ENCODE data around the gene MED13.

MED13 gene

GRCh38 chr17:62064791-62065563 is at the start of gene MED13:
TSS of gene MED13 (minus strand) at chr17:62065278. CDS start at chr17:62065205, 73 bp downstream.
- DNase-seq (ENCODE audit: insufficient read length, low spot score) (peak; percentile 59), FAIRE-seq (no peak)
- TF ChIP-seq POLR2A (IDR thresholded peaks at IDR 0.05; ENCODE audit: low read depth, low read length): 0 out of 2 replicates have a peak, but pooled peaks have one; percentile 22

- DNase-seq (ENCODE audit: insufficient read length, low spot score): no peak
- TF ChIP-seq POLR2A (IDR thresholded peaks at IDR 0.05; ENCODE audit: low read depth, low read length): no peak
These were observed 47.2 kb upstream of the MED13 start for GRCh38 chr17:62112229-62112628.

GRCh38 chr17:62111562-62112171 is 46.6 kb upstream of the MED13 start:
- DNase-seq (ENCODE audit: insufficient read length, low spot score): no peak

More at GRCh38 chr17:62112229-62112628, 47.2 kb upstream of the MED13 start:
- no peak for FAIRE-seq

GRCh38 chr17:62110923-62111484 is 45.9 kb upstream of the MED13 start:
- FAIRE-seq (no peak), DNase-seq (ENCODE audit: insufficient read length, low spot score) (no peak)
- no peak for TF ChIP-seq POLR2A (IDR thresholded peaks at IDR 0.05; ENCODE audit: low read depth, low read length)

More at GRCh38 chr17:62111562-62112171, 46.6 kb upstream of the MED13 start:
- no peak for FAIRE-seq
- TF ChIP-seq POLR2A (IDR thresholded peaks at IDR 0.05; ENCODE audit: low read depth, low read length): no peak

GRCh38 chr17:62109924-62110323 is 44.8 kb upstream of the MED13 start:
- no peak for TF ChIP-seq POLR2A (IDR thresholded peaks at IDR 0.05; ENCODE audit: low read depth, low read length)
- DNase-seq (ENCODE audit: insufficient read length, low spot score) (no peak), FAIRE-seq (no peak)

- FAIRE-seq (peak; percentile 80), DNase-seq (ENCODE audit: insufficient read length, low spot score) (peak; percentile 85)
- no peak for TF ChIP-seq POLR2A (IDR thresholded peaks at IDR 0.05; ENCODE audit: low read depth, low read length)
These were observed 44.4 kb upstream of the MED13 start for GRCh38 chr17:62109378-62109902.

GRCh38 chr17:62105861-62106260 is 40.8 kb upstream of the MED13 start:
- no peak for TF ChIP-seq POLR2A (IDR thresholded peaks at IDR 0.05; ENCODE audit: low read depth, low read length)
- FAIRE-seq (no peak), DNase-seq (ENCODE audit: insufficient read length, low spot score) (no peak)

- DNase-seq (ENCODE audit: insufficient read length, low spot score) (no peak), FAIRE-seq (no peak)
- no peak for TF ChIP-seq POLR2A (IDR thresholded peaks at IDR 0.05; ENCODE audit: low read depth, low read length)
These were observed 40.3 kb upstream of the MED13 start for GRCh38 chr17:62105357-62105756.

GRCh38 chr17:62101515-62101914 is 36.4 kb upstream of the MED13 start:
- TF ChIP-seq POLR2A (IDR thresholded peaks at IDR 0.05; ENCODE audit: low read depth, low read length): no peak
- DNase-seq (ENCODE audit: insufficient read length, low spot score): no peak
- FAIRE-seq: no peak

- DNase-seq (ENCODE audit: insufficient read length, low spot score) (no peak), FAIRE-seq (no peak)
- no peak for TF ChIP-seq POLR2A (IDR thresholded peaks at IDR 0.05; ENCODE audit: low read depth, low read length)
These were observed 36.0 kb upstream of the MED13 start for GRCh38 chr17:62101090-62101489.

GRCh38 chr17:62100055-62100454 is 35.0 kb upstream of the MED13 start:
- DNase-seq (ENCODE audit: insufficient read length, low spot score) (no peak), FAIRE-seq (no peak)
- TF ChIP-seq POLR2A (IDR thresholded peaks at IDR 0.05; ENCODE audit: low read depth, low read length): no peak

GRCh38 chr17:62099532-62099931 is 34.5 kb upstream of the MED13 start:
- no peak for TF ChIP-seq POLR2A (IDR thresholded peaks at IDR 0.05; ENCODE audit: low read depth, low read length)
- no peak for FAIRE-seq
- DNase-seq (ENCODE audit: insufficient read length, low spot score): no peak

GRCh38 chr17:62098623-62099231 is 33.6 kb upstream of the MED13 start:
- DNase-seq (ENCODE audit: insufficient read length, low spot score) (no peak), FAIRE-seq (no peak)
- no peak for TF ChIP-seq POLR2A (IDR thresholded peaks at IDR 0.05; ENCODE audit: low read depth, low read length)

- DNase-seq (ENCODE audit: insufficient read length, low spot score) (no peak), FAIRE-seq (no peak)
- TF ChIP-seq POLR2A (IDR thresholded peaks at IDR 0.05; ENCODE audit: low read depth, low read length): no peak
These were observed 31.3 kb upstream of the MED13 start for GRCh38 chr17:62096401-62096670.
